H9 (cell line): ENCODE results near the gene IFI35. TPM values are rescaled to one million over a fixed set of nuclear protein-coding genes. Genes with fewer than 3 reads are reported as not detected.

Experiments used
- DNase-seq: peaks from one replicate; pipeline ENCODE4 v3.0.0-alpha.2; 2017
- H2AFZ ChIP-seq: one replicate; pipeline ENCODE4 v1.6.1; 2013; ENCODE audit warnings: mild to moderate bottlenecking, low read length, control low read depth, moderate library complexity
- H2AK5ac ChIP-seq: 2 replicates; pipeline ENCODE4 v1.6.1; 2013; ENCODE audit warnings: low read length, control low read depth, mixed read lengths; ENCODE audit not compliant: insufficient read length
- H2BK120ac ChIP-seq: one replicate; pipeline ENCODE4 v1.6.1; 2013; ENCODE audit warnings: low read depth, mild to moderate bottlenecking, low read length, control low read depth, inconsistent platforms; ENCODE audit not compliant: poor library complexity, severe bottlenecking
- H2BK12ac ChIP-seq: 2 replicates; pipeline ENCODE4 v1.6.1; 2013; ENCODE audit warnings: low read length, control low read depth, mixed read lengths, low read depth; ENCODE audit not compliant: insufficient read length
- H2BK15ac ChIP-seq: 2 replicates; pipeline ENCODE4 v1.6.1; 2013; ENCODE audit warnings: low read depth, low read length, control low read depth
- H2BK20ac ChIP-seq: one replicate; pipeline ENCODE4 v1.6.1; 2013; ENCODE audit warnings: low read depth, mild to moderate bottlenecking, low read length, control low read depth, inconsistent platforms; ENCODE audit not compliant: poor library complexity, severe bottlenecking
- H2BK5ac ChIP-seq: 2 replicates; pipeline ENCODE4 v1.6.1; 2013; ENCODE audit warnings: low read length, control low read depth, mixed read lengths; ENCODE audit not compliant: insufficient read length
- H3K14ac ChIP-seq: 2 replicates; pipeline ENCODE4 v1.6.1; 2013; ENCODE audit warnings: low read length, control low read depth; ENCODE audit not compliant: insufficient read depth
- H3K18ac ChIP-seq: 2 replicates; pipeline ENCODE4 v1.6.1; 2013; ENCODE audit warnings: low read depth, mild to moderate bottlenecking, mixed read lengths, low read length, control low read depth; ENCODE audit not compliant: insufficient read length
- H3K23ac ChIP-seq: 2 replicates; pipeline ENCODE4 v1.6.1; 2013; ENCODE audit warnings: low read length, control low read depth, mixed read lengths, low read depth; ENCODE audit not compliant: insufficient read length
- H3K23me2 ChIP-seq: 2 replicates; pipeline ENCODE4 v1.6.1; 2013; ENCODE audit warnings: low read depth, mild to moderate bottlenecking, mixed read lengths, low read length, control low read depth; ENCODE audit not compliant: insufficient read length, poor library complexity, severe bottlenecking
- H3K27ac ChIP-seq: 2 replicates; pipeline ENCODE4 v1.5.1; 2013; ENCODE audit warnings: low read length, control low read depth, mixed read lengths, low read depth; ENCODE audit not compliant: insufficient read length
- H3K27me3 ChIP-seq: 2 replicates; pipeline ENCODE4 v1.6.1; 2013; ENCODE audit warnings: low read length, control low read depth, inconsistent platforms; ENCODE audit not compliant: insufficient read depth
- H3K4ac ChIP-seq: 2 replicates; pipeline ENCODE4 v1.6.1; 2013; ENCODE audit warnings: low read depth, mild to moderate bottlenecking, control low read depth, inconsistent platforms, low read length, moderate library complexity
- H3K4me1 ChIP-seq: 2 replicates; pipeline ENCODE4 v1.6.1; 2013; ENCODE audit warnings: low read length, control low read depth, inconsistent platforms; ENCODE audit not compliant: insufficient read depth
- H3K4me2 ChIP-seq: 2 replicates; pipeline ENCODE4 v1.6.1; 2013; ENCODE audit warnings: low read length, control low read depth, mixed read lengths; ENCODE audit not compliant: insufficient read length, insufficient read depth
- H3K56ac ChIP-seq: 2 replicates; pipeline ENCODE4 v1.6.1; 2013; ENCODE audit warnings: low read depth, mild to moderate bottlenecking, mixed read lengths, low read length, control low read depth; ENCODE audit not compliant: insufficient read length
- H3K79me1 ChIP-seq: 2 replicates; pipeline ENCODE4 v1.6.1; 2013; ENCODE audit warnings: low read depth, mild to moderate bottlenecking, moderate library complexity, low read length, control low read depth, inconsistent platforms; ENCODE audit not compliant: insufficient read depth, poor library complexity, severe bottlenecking
- H3K79me2 ChIP-seq: 2 replicates; pipeline ENCODE4 v1.6.1; 2013; ENCODE audit warnings: low read length, control low read depth, inconsistent platforms; ENCODE audit not compliant: insufficient read depth
- H3K9ac ChIP-seq: 2 replicates; pipeline ENCODE4 v1.6.1; 2013; ENCODE audit warnings: low read length, control low read depth, mixed read lengths; ENCODE audit not compliant: insufficient read length; ENCODE audit errors: extremely low read depth
- H3K9me3 ChIP-seq: one replicate; pipeline ENCODE4 v1.6.1; 2013; ENCODE audit warnings: low read depth, low read length, inconsistent platforms; ENCODE audit not compliant: control insufficient read depth
- H3T11ph ChIP-seq: one replicate; pipeline ENCODE4 v1.6.1; 2013; ENCODE audit warnings: mild to moderate bottlenecking, low read length, control low read depth, inconsistent platforms
- H4K20me1 ChIP-seq: one replicate; pipeline ENCODE4 v1.6.1; 2013; ENCODE audit not compliant: control insufficient read depth, insufficient read length, insufficient read depth
- H4K5ac ChIP-seq: 2 replicates; pipeline ENCODE4 v1.6.1; 2013; ENCODE audit warnings: low read depth, mild to moderate bottlenecking, mixed read lengths, low read length, control low read depth; ENCODE audit not compliant: insufficient read length
- H4K8ac ChIP-seq: replicated peaks from 2 replicates; pipeline ENCODE4 v1.6.1; 2013; ENCODE audit warnings: low read length, control low read depth, mixed read lengths, low read depth; ENCODE audit not compliant: insufficient read length
- H4K91ac ChIP-seq: 2 replicates; pipeline ENCODE4 v1.6.1; 2013; ENCODE audit warnings: low read depth, mild to moderate bottlenecking, moderate library complexity, mixed read lengths, low read length, control low read depth; ENCODE audit not compliant: insufficient read length
- H3K27ac Mint-ChIP-seq, 3 experiments: 2 replicates in 2 of 3; 3 replicates in 1 of 3; pipeline ENCODE4 v1.8.0; 2020 to 2021; ENCODE audit warnings: mixed read lengths in 3 of 3, mild to moderate bottlenecking in 1 of 3, moderate library complexity in 1 of 3
- H3K27me3 Mint-ChIP-seq: 2 replicates; pipeline ENCODE4 v1.8.0; 2021; ENCODE audit warnings: low read depth, mild to moderate bottlenecking, moderate library complexity, mixed read lengths
- H3K36me3 Mint-ChIP-seq, 3 experiments: 2 replicates in 2 of 3; 3 replicates in 1 of 3; pipeline ENCODE4 v1.8.0; 2020 to 2021; ENCODE audit warnings: low read depth in 3 of 3, mixed read lengths in 3 of 3; ENCODE audit not compliant: insufficient read depth in 1 of 3
- H3K4me1 Mint-ChIP-seq, 2 experiments: 2 replicates each; pipeline ENCODE4 v1.8.0; 2020; ENCODE audit warnings: mixed read lengths in 2 of 2
- H3K4me3 Mint-ChIP-seq, 2 experiments: 2 replicates in 1 of 2; 3 replicates in 1 of 2; pipeline ENCODE4 v1.8.0; 2020 to 2021; ENCODE audit warnings: mild to moderate bottlenecking in 2 of 2, mixed read lengths in 2 of 2, moderate library complexity in 1 of 2
- H3K9me3 Mint-ChIP-seq, 2 experiments: 2 replicates in 1 of 2; 3 replicates in 1 of 2; pipeline ENCODE4 v1.8.0; 2020; ENCODE audit warnings: mild to moderate bottlenecking in 2 of 2, mixed read lengths in 2 of 2, moderate library complexity in 1 of 2
- CTCF ChIP-seq: fragments of 200-600 bp; sonication (generic); conservative IDR thresholded peaks from 3 replicates; pipeline ENCODE4 v1.8.0; 2021; ENCODE audit warnings: antibody characterized with exemption, mild to moderate bottlenecking
- WGBS: extraction: QIAGEN DNeasy Blood & Tissue Kit; methylation state at CpG from one replicate; pipeline ENCODE4 v1.1.7; 2013; ENCODE audit warnings: missing lambda C conversion rate, low lambda C conversion rate, mixed read lengths; ENCODE audit not compliant: insufficient read length; ENCODE audit errors: extremely low coverage; 5-methylcytosine and 5-hydroxymethylcytosine counted together
- total RNA-seq: library from RNA; stranded (reverse); gene quantifications from 2 replicates; pipeline ENCODE4 v1.2.1, GENCODE V29; 2021

IFI35 gene
- total RNA-seq, 1 experiment from 2014 or later = 4.2 TPM

GRCh38 chr17:43025766-43026537, 19.4 kb downstream of the IFI35 start:
- peak overlapping the region; percentile 75 to 98 for H3K4me3 Mint-ChIP-seq
- Histone ChIP-seq H3K23ac (no peak overlapping the region), H3K14ac (no peak overlapping the region; the same call in 1 of the 2 replicates), H3K9me3 (no peaks in the 10 kb centered on the region), H3K27ac (no peak overlapping the region), H4K91ac (no peak overlapping the region), H3K18ac (no peak overlapping the region), H2BK20ac (no peak overlapping the region), H2BK120ac (no peak overlapping the region), H4K8ac (no peak overlapping the region), H2BK15ac (no peak overlapping the region), H3K79me2 (no peaks in the 10 kb centered on the region; the same call in 1 of the 2 replicates), H3K4ac (no peak overlapping the region), H3K4me1 (peaks cover 10% of the 10 kb centered on the region; the same call in 1 of the 2 replicates), H2BK12ac (no peak overlapping the region), H3K79me1 (no peaks in the 10 kb centered on the region), H2AFZ (no peak overlapping the region), H3T11ph (no peak overlapping the region), H2BK5ac (no peak overlapping the region), H2AK5ac (no peak overlapping the region), H4K20me1 (no peaks in the 10 kb centered on the region), H3K27me3 (no peaks in the 10 kb centered on the region), H3K9ac (peak overlapping the region; percentile 54), H3K4me2 (peak overlapping the region; percentile 79), H4K5ac (no peak overlapping the region), H3K56ac (no peak overlapping the region), H3K23me2 (peaks cover 14% of the 10 kb centered on the region)
- no peak overlapping the region for H3K27ac Mint-ChIP-seq
- no CpG with 5 or more reads among the region's 16 CpGs for WGBS
- peaks cover 39 to 47% of the 10 kb centered on the region in 2 experiments for H3K4me1 Mint-ChIP-seq
- peaks cover 10 to 30% (median 25%) of the 10 kb centered on the region in 3 experiments; a peak in 6 of 7 replicates for H3K36me3 Mint-ChIP-seq
- H3K27me3 Mint-ChIP-seq = no peaks in the 10 kb centered on the region
- H3K9me3 Mint-ChIP-seq = no peaks in the 10 kb centered on the region
- DNase-seq = no peak
- no peak for TF ChIP-seq CTCF
